PFSK-1 (cell line): ENCODE results near the gene DRAM1.

Source experiments
- POLR2AphosphoS5 ChIP-seq: IDR thresholded peaks from 2 replicates; pipeline ENCODE4 v1.6.1; 2012; ENCODE audit warnings: low read depth, mild to moderate bottlenecking, control low read depth, low read length, moderate library complexity
- SIN3A ChIP-seq: IDR thresholded peaks from 2 replicates; pipeline ENCODE4 v1.6.1; 2012; ENCODE audit warnings: mild to moderate bottlenecking, low read length, moderate library complexity, borderline replicate concordance; ENCODE audit not compliant: insufficient read depth
- TAF1 ChIP-seq: IDR thresholded peaks from 2 replicates; pipeline ENCODE4 v1.6.1; 2012; ENCODE audit warnings: low read length, control low read depth, borderline replicate concordance; ENCODE audit not compliant: insufficient read depth
- TF ChIP-seq, protein P1 (sequence below), 2 experiments: IDR thresholded peaks; 2 replicates each; pipeline versions ENCODE4 v1.6.1 to v1.8.0; 2011 to 2012; ENCODE audit warnings: low read depth in 2 of 2, low read length in 2 of 2, control low read depth in 1 of 2, inconsistent platforms in 1 of 2, mild to moderate bottlenecking in 1 of 2, moderate library complexity in 1 of 2; ENCODE audit not compliant: insufficient read depth in 1 of 2

- TF ChIP-seq, protein P1, sequence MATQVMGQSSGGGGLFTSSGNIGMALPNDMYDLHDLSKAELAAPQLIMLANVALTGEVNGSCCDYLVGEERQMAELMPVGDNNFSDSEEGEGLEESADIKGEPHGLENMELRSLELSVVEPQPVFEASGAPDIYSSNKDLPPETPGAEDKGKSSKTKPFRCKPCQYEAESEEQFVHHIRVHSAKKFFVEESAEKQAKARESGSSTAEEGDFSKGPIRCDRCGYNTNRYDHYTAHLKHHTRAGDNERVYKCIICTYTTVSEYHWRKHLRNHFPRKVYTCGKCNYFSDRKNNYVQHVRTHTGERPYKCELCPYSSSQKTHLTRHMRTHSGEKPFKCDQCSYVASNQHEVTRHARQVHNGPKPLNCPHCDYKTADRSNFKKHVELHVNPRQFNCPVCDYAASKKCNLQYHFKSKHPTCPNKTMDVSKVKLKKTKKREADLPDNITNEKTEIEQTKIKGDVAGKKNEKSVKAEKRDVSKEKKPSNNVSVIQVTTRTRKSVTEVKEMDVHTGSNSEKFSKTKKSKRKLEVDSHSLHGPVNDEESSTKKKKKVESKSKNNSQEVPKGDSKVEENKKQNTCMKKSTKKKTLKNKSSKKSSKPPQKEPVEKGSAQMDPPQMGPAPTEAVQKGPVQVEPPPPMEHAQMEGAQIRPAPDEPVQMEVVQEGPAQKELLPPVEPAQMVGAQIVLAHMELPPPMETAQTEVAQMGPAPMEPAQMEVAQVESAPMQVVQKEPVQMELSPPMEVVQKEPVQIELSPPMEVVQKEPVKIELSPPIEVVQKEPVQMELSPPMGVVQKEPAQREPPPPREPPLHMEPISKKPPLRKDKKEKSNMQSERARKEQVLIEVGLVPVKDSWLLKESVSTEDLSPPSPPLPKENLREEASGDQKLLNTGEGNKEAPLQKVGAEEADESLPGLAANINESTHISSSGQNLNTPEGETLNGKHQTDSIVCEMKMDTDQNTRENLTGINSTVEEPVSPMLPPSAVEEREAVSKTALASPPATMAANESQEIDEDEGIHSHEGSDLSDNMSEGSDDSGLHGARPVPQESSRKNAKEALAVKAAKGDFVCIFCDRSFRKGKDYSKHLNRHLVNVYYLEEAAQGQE (IDR thresholded peaks at IDR 0.05; ENCODE audit: insufficient read depth in 1 of 2, low read depth in 2 of 2, low read length in 2 of 2) = no peak
- no peak for TF ChIP-seq POLR2AphosphoS5
- TF ChIP-seq TAF1 = no peak
- no peak for TF ChIP-seq SIN3A
Measured at GRCh38 chr12:101942250-101942605, 64.8 kb downstream of the DRAM1 start.
